Adrenal gland (tissue), 5 donors: Measurements from ENCODE around the gene DMXL2.
"Not testable (repeated sequence)": the region's sequence is repeated elsewhere in the genome, so short reads cannot be mapped to it uniquely, and the experiment has no call there.

ENCODE experiments used
- CTCF ChIP-seq, 6 experiments: fragments of 450-650 bp in 4 of 6; fragments of 200-600 bp in 2 of 6; sonication (generic) in 1 of 6; IDR thresholded peaks; 1 replicate in 5 of 6; 2 replicates in 1 of 6; pipeline versions ENCODE4 v1.5.1 to v1.8.0; 2016 to 2021; ENCODE audit warnings: antibody characterized with exemption in 6 of 6, mild to moderate bottlenecking in 2 of 6, moderate library complexity in 1 of 6
- POLR2A ChIP-seq, 2 donors: fragments of 450-650 bp; IDR thresholded peaks; one replicate each; pipeline ENCODE4 v1.6.1; 2017; ENCODE audit warnings: antibody characterized with exemption in 2 of 2, mild to moderate bottlenecking in 2 of 2, moderate library complexity in 1 of 2
- donor health status: DM: no; HTN: no; CAD: no.

GRCh38 chr15:51603462-51603948 is 19.1 kb downstream of the DMXL2 start:
- not testable (repeated sequence) for TF ChIP-seq POLR2A, CTCF (IDR thresholded peaks at IDR 0.05)
